Spleen (tissue), 11 donors: ENCODE results near the gene ITPK1. TPM values are rescaled to one million over a fixed set of nuclear protein-coding genes. Genes with fewer than 3 reads are reported as not detected.

ENCODE experiments used
- DNase-seq: peaks from one replicate; pipeline ENCODE4 v3.0.0-alpha.2; 2020
- H3K27ac ChIP-seq, 8 donors: fragments of 200-600 bp; sonication (generic) in 7 of 8; 1 replicate in 4 of 8; 2 replicates in 4 of 8; pipeline versions ENCODE4 v1.5.0 to v1.8.0; 2016 to 2021; ENCODE audit warnings: inconsistent platforms in 4 of 8, mild to moderate bottlenecking in 4 of 8, moderate library complexity in 1 of 8
- H3K27me3 ChIP-seq, 7 donors: fragments of 200-600 bp; sonication (generic) in 6 of 7; replicated peaks in 1 of 7; 1 replicate in 4 of 7; 2 replicates in 3 of 7; pipeline versions ENCODE4 v1.5.0 to v1.8.0; 2016 to 2021; ENCODE audit warnings: inconsistent platforms in 3 of 7, mild to moderate bottlenecking in 1 of 7
- H3K36me3 ChIP-seq, 6 donors: fragments of 200-600 bp; sonication (generic) in 5 of 6; 1 replicate in 4 of 6; 2 replicates in 2 of 6; pipeline versions ENCODE4 v1.5.0 to v1.8.0; 2016 to 2021; ENCODE audit warnings: inconsistent platforms in 2 of 6
- H3K4me1 ChIP-seq, 6 donors: fragments of 200-600 bp; sonication (generic) in 5 of 6; 1 replicate in 3 of 6; 2 replicates in 3 of 6; pipeline versions ENCODE4 v1.5.0 to v1.8.0; 2016 to 2021; ENCODE audit warnings: inconsistent platforms in 3 of 6
- H3K4me3 ChIP-seq, 8 donors: fragments of 200-600 bp; sonication (generic) in 7 of 8; 1 replicate in 4 of 8; 2 replicates in 4 of 8; pipeline versions ENCODE4 v1.5.0 to v1.8.0; 2016 to 2021; ENCODE audit warnings: inconsistent platforms in 4 of 8, mild to moderate bottlenecking in 4 of 8, moderate library complexity in 2 of 8
- H3K9me3 ChIP-seq, 8 donors: fragments of 200-600 bp; sonication (generic) in 7 of 8; 1 replicate in 4 of 8; 2 replicates in 4 of 8; pipeline versions ENCODE4 v1.5.0 to v1.8.0; 2016 to 2021; ENCODE audit warnings: inconsistent platforms in 4 of 8
- POLR2A ChIP-seq, 3 donors: fragments of 450-650 bp; IDR thresholded peaks; one replicate each; pipeline ENCODE4 v1.5.1; 2017; ENCODE audit warnings: antibody characterized with exemption in 3 of 3, mild to moderate bottlenecking in 1 of 3
- POLR2AphosphoS5 ChIP-seq, 3 donors: sonication (generic); formaldehyde crosslinking; IDR thresholded peaks; one replicate each; pipeline ENCODE4 v1.5.1; 2017; ENCODE audit warnings: antibody characterized with exemption in 3 of 3
- WGBS, 5 donors: extraction: QIAGEN DNeasy Blood & Tissue Kit in 3 of 5; methylation state at CpG; one replicate each; pipeline versions ENCODE4 v1.1.5 to v1.1.7; 2013 to 2018; 5-methylcytosine and 5-hydroxymethylcytosine counted together
- intact Hi-C: fragments of 100-400 bp; cut with DNase I; formaldehyde crosslinking; loops from one replicate; pipeline ENCODE4 v1.15.0; 2023; ENCODE audit warnings: low total_unique reads
- polyA plus RNA-seq, 3 donors: library from polyadenylated mRNA; stranded (reverse); fragments of 200-250 nt; gene quantifications; one replicate each; pipeline ENCODE4 v1.2.1, GENCODE V29; 2013
- total RNA-seq, 7 donors: library from RNA; depleted of rRNA in 3 of 7; stranded (reverse); fragments of >200 nt in 3 of 7; fragmentation: NEBNext Ultra II Directional in 4 of 7; extraction: Animal tissue kit (Norgen Biotek cat#: 25700) in 4 of 7; gene quantifications; one replicate each; pipeline versions ENCODE4 v1.1.0 to v1.2.1, GENCODE V29; 2016 to 2021
- TF ChIP-seq, protein P1 (sequence below), 11 experiments: fragments of 200-600 bp in 7 of 11; fragments of 450-650 bp in 4 of 11; sonication (generic) in 4 of 11; IDR thresholded peaks in 8 of 11; conservative IDR thresholded peaks in 3 of 11; 1 replicate in 7 of 11; 2 replicates in 4 of 11; pipeline versions ENCODE4 v1.4.0 to v1.8.0; 2016 to 2021; ENCODE audit warnings: antibody characterized with exemption in 11 of 11, inconsistent platforms in 4 of 11, mild to moderate bottlenecking in 1 of 11
- donor health status: healthy with polysubstance abuse.
- donor health status: DM: no; HTN: no; CAD: no; lungs with moderate emphysema.
- donor health status: DM: no; HTN: no; CAD: no.
- donor health status: Bipolar disorder and iron deficiency.
- donor health status: healthy.
- donor health status: DM: no; HTN: no; CAD: no.
- donor health status: DM: yes; HTN: yes; CAD: no.

Gene ITPK1
- total and polyA plus RNA-seq, 10 donors: 22.9 to 123 (median 68.0) TPM

DNA sequence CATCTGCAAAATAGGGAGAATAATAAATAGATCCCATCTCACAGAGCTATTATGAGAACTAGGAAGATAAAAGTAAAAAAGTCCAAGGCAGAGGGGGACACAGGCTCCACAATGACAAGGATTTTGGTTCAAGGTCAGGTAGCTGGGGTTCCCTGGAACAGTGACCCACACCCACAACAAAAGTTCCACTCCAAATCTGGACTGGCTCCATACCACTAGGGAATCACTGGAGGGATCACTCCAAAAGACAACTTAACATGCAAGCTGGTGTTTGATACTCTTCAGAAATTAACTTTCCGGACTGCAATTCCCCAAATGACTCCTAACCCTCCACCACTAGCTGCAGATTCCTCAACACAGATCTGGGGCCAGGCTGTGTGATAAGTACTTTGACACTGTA is 54.9 kb downstream of the ITPK1 start:
- no peaks in the 10 kb centered on the region for H3K9me3 ChIP-seq
- intact Hi-C loops: no loop called here
- TF ChIP-seq POLR2AphosphoS5 (IDR thresholded peaks at IDR 0.05): no peak
- TF ChIP-seq, protein P1, sequence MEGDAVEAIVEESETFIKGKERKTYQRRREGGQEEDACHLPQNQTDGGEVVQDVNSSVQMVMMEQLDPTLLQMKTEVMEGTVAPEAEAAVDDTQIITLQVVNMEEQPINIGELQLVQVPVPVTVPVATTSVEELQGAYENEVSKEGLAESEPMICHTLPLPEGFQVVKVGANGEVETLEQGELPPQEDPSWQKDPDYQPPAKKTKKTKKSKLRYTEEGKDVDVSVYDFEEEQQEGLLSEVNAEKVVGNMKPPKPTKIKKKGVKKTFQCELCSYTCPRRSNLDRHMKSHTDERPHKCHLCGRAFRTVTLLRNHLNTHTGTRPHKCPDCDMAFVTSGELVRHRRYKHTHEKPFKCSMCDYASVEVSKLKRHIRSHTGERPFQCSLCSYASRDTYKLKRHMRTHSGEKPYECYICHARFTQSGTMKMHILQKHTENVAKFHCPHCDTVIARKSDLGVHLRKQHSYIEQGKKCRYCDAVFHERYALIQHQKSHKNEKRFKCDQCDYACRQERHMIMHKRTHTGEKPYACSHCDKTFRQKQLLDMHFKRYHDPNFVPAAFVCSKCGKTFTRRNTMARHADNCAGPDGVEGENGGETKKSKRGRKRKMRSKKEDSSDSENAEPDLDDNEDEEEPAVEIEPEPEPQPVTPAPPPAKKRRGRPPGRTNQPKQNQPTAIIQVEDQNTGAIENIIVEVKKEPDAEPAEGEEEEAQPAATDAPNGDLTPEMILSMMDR (IDR thresholded peaks at IDR 0.05 in 8 of 11, conservative IDR thresholded peaks at IDR 0.05 in 3 of 11): no peak
- TF ChIP-seq POLR2A (IDR thresholded peaks at IDR 0.05): no peak
- H3K27me3 ChIP-seq: no peaks in the 10 kb centered on the region
- peaks cover 16 to 76% (median 60%) of the 10 kb centered on the region in 6 donors for H3K4me1 ChIP-seq
- H3K27ac ChIP-seq: peak overlapping the region in 3 of 8 donors; percentile 30 to 68 (median 46)
- peaks cover 0 to 15% (median 0%) of the 10 kb centered on the region in 6 donors for H3K36me3 ChIP-seq
- DNase-seq: no peak
- 43 to 89% (median 88%) methylated on average over 1 of the region's 1 CpG for whole genome bisulfite sequencing, 5 donors
- no peak overlapping the region for H3K4me3 ChIP-seq

DNA sequence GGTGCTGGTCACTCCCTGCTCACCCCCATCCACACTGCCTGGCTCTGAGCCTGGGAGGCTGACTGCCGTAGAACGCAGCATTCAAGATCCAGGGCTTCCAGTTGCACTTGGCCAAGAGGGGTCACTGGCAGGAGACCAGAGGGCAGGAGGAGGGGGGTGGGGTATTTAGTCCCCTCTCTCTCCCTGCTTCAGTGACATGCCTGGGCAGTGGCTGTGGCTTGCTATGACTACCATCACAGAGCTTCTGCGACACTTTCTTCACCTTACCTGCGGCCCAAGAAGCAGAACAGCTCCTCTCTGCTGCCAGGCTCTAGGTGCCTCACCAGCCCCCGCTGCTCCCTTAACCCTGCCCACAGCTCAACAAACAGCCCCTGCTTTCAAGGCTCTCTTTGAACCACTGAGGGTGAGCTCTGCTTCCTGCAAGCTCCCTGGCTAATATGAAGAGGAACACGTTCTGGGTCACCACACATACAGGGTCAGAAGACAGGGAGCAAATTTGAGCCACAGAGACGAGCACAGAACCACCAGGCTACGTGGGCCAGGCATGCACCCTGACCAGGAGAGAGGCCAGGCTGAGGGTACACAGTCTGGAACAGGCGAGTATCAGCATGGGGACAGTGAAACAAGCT is 55.7 kb downstream of the ITPK1 start:
- intact Hi-C loops: no loop called here
- DNase-seq: no peak
- peaks cover 0 to 23% (median 0%) of the 10 kb centered on the region in 6 donors for H3K36me3 ChIP-seq

DNA sequence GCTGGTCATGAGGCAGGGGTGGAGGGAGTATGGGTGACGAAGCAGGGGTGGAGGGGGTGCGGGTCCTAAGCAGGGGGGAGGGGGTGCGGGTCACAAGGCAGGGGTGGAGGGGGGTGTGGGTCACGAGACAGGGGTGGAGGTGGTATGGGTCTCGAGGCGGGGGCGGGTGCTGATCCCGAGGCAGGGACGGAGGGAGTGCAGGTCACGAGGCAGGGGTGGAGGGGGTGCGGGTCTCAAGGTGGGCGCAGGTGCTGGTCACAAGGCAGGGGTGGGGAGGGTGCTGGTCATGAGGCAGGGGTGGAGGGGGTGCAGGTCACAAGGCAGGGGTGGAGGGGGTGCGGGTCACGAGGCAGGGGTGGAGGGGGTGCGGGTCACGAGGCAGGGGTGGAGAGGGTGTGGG is 56.5 kb downstream of the ITPK1 start:
- peaks cover 8 to 76% (median 47%) of the 10 kb centered on the region in 6 donors for H3K4me1 ChIP-seq
- no peaks in the 10 kb centered on the region for H3K9me3 ChIP-seq
- no peaks in the 10 kb centered on the region for H3K27me3 ChIP-seq
- WGBS, 5 donors: 91 to 96% (median 94%) methylated on average over 12 to 16 of the region's 16 CpGs
- H3K4me3 ChIP-seq: no peak overlapping the region
- intact Hi-C loops: no loop called here
- TF ChIP-seq, protein P1 (IDR thresholded peaks at IDR 0.05 in 8 of 11, conservative IDR thresholded peaks at IDR 0.05 in 3 of 11): no peak
- TF ChIP-seq POLR2AphosphoS5 (IDR thresholded peaks at IDR 0.05): no peak
- no peak for TF ChIP-seq POLR2A (IDR thresholded peaks at IDR 0.05)
- no peak overlapping the region for H3K27ac ChIP-seq
- no peak for DNase-seq
- H3K36me3 ChIP-seq: peaks cover 0 to 31% (median 0%) of the 10 kb centered on the region in 6 donors

More for the DNA sequence above, 55.7 kb downstream of the ITPK1 start:
- Histone ChIP-seq H3K9me3 (no peaks in the 10 kb centered on the region), H3K4me3 (no peak overlapping the region), H3K27ac (peak overlapping the region in 5 of 8 donors; percentile 4 to 68 (median 30)), H3K27me3 (no peaks in the 10 kb centered on the region), H3K4me1 (peaks cover 8 to 76% (median 55%) of the 10 kb centered on the region in 6 donors)
- 58 to 65% (median 60%) methylated on average over 9 of the region's 9 CpGs for WGBS, 5 donors
- TF ChIP-seq, protein P1 (IDR thresholded peaks at IDR 0.05 in 8 of 11, conservative IDR thresholded peaks at IDR 0.05 in 3 of 11): no peak
- peak in 1 of 3 donors; percentile 7 for TF ChIP-seq POLR2AphosphoS5 (IDR thresholded peaks at IDR 0.05)
- TF ChIP-seq POLR2A (IDR thresholded peaks at IDR 0.05): no peak

DNA sequence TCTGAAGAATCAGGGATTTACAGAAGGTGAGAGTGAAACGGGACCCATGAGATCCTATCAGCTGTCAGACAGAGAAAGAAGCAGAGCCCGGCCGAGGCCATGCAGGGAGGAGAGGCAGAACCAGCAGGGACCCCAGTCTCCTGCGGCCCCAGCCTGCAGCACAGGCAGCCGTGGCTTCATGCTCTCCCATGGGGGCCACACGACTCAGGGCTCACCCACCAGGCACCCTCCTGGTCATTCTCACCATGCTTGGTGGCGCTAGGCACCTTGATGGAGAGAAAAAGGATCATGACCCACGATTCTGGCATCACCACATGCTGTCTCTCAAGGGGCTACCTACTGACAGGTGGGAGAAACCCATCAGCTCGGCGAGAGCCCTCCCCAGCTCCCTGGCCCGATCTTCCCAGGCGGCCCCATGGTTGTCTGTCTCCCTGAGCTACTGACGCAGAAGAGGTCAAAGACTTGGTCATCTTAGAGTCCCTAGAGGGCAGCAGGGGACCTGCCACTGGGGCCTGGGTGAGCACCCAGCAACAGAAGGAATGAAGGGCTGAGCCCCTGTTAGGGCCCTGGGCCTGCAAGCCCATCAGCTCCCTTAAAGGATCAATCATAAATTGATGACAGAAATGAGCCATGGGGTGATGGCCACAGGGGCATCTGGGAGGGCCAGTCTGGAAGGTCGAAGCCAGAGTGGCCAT is 58.0 kb downstream of the ITPK1 start:
- peak overlapping the region in 2 of 8 donors; percentile 2 to 3 for H3K27ac ChIP-seq
- H3K9me3 ChIP-seq: no peaks in the 10 kb centered on the region
- peaks cover 8 to 72% (median 47%) of the 10 kb centered on the region in 6 donors for H3K4me1 ChIP-seq
- no peaks in the 10 kb centered on the region for H3K27me3 ChIP-seq
- H3K36me3 ChIP-seq: peaks cover 0 to 31% (median 0%) of the 10 kb centered on the region in 6 donors
- intact Hi-C loops: no loop called here
- WGBS, 5 donors: 91 to 97% (median 95%) methylated on average over 6 to 14 of the region's 14 CpGs
- no peak for TF ChIP-seq POLR2A (IDR thresholded peaks at IDR 0.05)
- TF ChIP-seq, protein P1 (IDR thresholded peaks at IDR 0.05 in 8 of 11, conservative IDR thresholded peaks at IDR 0.05 in 3 of 11): no peak
- DNase-seq: no peak
- H3K4me3 ChIP-seq: no peak overlapping the region
